ENCODE data around the gene TSHR. TPM values are rescaled to one million over a fixed set of nuclear protein-coding genes. Genes with fewer than 3 reads are reported as not detected.

Gene TSHR
- total and polyA plus RNA-seq, 11 donors: not detected

DNA sequence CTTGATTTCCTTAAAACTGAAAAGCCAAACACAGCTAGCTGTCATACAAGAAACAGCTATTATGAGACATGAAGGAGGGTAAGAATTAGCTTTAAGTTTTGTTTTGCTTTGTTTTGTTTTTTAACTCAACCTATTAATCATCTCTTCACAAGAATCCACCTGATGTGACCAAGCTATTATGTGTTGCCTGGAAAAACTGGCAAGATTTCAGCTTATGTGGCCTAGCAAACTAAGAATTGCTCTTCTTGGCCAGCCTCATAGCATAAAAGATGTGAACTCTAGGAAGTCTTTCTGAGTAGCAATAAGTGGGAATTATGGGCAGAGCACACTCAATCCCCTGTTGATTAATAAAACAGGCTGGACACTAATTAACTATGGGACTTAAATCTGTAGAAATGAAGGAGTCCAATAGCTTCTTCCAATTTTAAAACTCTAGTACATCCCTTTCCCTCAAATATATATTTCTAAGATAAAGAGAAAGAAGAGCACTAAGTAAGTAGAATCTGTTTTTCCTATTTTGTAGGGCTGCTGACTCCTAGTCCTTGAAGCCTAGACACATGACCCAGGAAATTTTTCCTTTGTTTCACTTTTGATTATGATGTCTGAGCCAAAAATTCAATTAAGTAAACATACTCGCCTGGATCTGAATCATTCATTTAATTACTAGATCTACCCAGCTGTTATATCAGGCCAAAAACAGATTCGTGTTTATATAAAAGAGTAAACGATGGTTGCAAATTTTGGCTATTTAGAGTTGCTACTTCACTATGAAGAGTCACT lies 189.6 kb downstream of the TSHR start:
- no peak overlapping the region for H3K4me3 ChIP-seq
- DNase-seq: no peak
- TF ChIP-seq, protein P1, sequence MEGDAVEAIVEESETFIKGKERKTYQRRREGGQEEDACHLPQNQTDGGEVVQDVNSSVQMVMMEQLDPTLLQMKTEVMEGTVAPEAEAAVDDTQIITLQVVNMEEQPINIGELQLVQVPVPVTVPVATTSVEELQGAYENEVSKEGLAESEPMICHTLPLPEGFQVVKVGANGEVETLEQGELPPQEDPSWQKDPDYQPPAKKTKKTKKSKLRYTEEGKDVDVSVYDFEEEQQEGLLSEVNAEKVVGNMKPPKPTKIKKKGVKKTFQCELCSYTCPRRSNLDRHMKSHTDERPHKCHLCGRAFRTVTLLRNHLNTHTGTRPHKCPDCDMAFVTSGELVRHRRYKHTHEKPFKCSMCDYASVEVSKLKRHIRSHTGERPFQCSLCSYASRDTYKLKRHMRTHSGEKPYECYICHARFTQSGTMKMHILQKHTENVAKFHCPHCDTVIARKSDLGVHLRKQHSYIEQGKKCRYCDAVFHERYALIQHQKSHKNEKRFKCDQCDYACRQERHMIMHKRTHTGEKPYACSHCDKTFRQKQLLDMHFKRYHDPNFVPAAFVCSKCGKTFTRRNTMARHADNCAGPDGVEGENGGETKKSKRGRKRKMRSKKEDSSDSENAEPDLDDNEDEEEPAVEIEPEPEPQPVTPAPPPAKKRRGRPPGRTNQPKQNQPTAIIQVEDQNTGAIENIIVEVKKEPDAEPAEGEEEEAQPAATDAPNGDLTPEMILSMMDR (IDR thresholded peaks at IDR 0.05): no peak
- TF ChIP-seq POLR2A (IDR thresholded peaks at IDR 0.05): no peak

DNA sequence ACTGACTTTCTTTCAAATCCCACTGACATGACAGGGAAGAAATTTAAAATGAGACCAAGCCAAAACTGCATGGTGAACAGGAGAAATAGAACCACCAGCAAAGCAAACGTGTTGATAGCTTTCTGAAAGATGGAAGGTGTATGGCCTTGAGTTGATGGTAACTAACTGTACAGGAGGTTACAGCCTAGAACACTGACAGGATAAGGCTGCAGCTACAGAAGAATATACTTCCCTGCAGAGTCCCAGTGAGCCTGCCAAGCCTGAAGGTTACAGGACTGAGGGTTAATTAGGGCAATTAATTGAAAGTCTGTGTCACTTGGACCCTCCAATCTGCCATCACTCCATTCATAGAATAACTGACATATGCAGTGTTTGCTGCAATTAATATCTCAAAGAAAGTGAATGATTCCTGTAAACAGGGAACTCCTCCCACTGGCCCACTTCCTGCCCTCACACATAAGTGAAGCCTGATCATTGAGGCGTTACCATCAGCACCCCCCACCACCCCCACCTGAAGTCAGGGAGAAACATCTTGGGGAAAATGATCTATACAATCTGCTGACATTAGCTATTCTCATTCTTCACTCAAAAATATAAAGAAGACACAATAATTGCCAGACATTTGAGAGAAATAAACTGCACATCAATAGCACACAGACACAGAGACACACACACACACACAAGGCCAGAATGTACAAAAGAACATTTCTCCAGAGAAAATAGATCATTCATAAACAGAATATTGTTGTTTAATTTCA lies 191.9 kb downstream of the TSHR start:
- no peak overlapping the region for H3K27ac ChIP-seq
- no peak for DNase-seq
- H3K4me3 ChIP-seq: no peak overlapping the region
- TF ChIP-seq POLR2A (IDR thresholded peaks at IDR 0.05): no peak
- TF ChIP-seq, protein P1 (IDR thresholded peaks at IDR 0.05): no peak
- intact Hi-C loops (cut with DNase I): loop anchor here in 1 of 10 donors (10.0 kb wide), 1 partner anchor 113 kb away; no protein-coding TSS in a partner anchor
- H3K9me3 ChIP-seq: no peaks in the 10 kb centered on the region
- WGBS, 4 donors: 41 to 49% (median 48%) methylated on average over 2 of the region's 2 CpGs
- peaks cover 0 to 4% (median 0%) of the 10 kb centered on the region in 12 donors for H3K4me1 ChIP-seq
- no peak for ATAC-seq
- no peaks in the 10 kb centered on the region for H3K36me3 ChIP-seq
- no peaks in the 10 kb centered on the region for H3K27me3 ChIP-seq

More for the DNA sequence above, 189.6 kb downstream of the TSHR start:
- H3K27ac ChIP-seq: no peak overlapping the region
- no peak for ATAC-seq
- no peaks in the 10 kb centered on the region for H3K36me3 ChIP-seq
- peaks cover 0 to 12% (median 0%) of the 10 kb centered on the region in 12 donors for H3K4me1 ChIP-seq
- 49 to 75% (median 63%) methylated on average over 3 of the region's 3 CpGs for WGBS, 4 donors
- intact Hi-C loops (cut with DNase I): loop anchor here in 1 of 10 donors (10.0 kb wide), 1 partner anchor 110 kb away; no protein-coding TSS in a partner anchor
- no peaks in the 10 kb centered on the region for H3K9me3 ChIP-seq
- no peaks in the 10 kb centered on the region for H3K27me3 ChIP-seq

DNA sequence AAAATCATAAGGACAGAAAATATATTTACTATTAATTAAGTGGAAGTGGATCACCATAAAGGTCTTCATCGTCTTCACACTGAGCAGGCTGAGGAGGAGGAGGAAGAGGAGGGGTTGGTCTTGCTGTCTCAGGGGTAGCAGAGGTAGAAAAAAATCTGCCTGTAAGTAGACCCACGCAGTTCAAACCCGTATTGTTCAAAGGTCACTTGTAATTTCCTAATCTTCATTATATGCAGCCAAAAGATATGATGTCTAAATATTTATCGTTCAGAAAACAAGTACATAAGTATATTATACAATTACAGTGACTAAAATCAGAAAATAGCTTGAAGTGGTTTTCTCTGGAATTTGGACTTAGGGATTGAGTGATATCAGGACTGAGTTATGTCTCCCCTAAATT lies 193.2 kb downstream of the TSHR start:
- 43 to 60% (median 50%) methylated on average over 4 of the region's 4 CpGs for WGBS, 4 donors
- TF ChIP-seq, protein P1 (IDR thresholded peaks at IDR 0.05): no peak
- no peak for TF ChIP-seq POLR2A (IDR thresholded peaks at IDR 0.05)
- DNase-seq: no peak
- no peaks in the 10 kb centered on the region for H3K36me3 ChIP-seq
- H3K9me3 ChIP-seq: no peaks in the 10 kb centered on the region
- H3K4me3 ChIP-seq: no peak overlapping the region
- no peak overlapping the region for H3K27ac ChIP-seq
- intact Hi-C loops (cut with DNase I): loop anchor here in 1 of 10 donors (10.0 kb wide), 1 partner anchor 114 kb away; no protein-coding TSS in a partner anchor
- peaks cover 0 to 4% (median 0%) of the 10 kb centered on the region in 12 donors for H3K4me1 ChIP-seq
- no peak for ATAC-seq
- H3K27me3 ChIP-seq: no peaks in the 10 kb centered on the region

DNA sequence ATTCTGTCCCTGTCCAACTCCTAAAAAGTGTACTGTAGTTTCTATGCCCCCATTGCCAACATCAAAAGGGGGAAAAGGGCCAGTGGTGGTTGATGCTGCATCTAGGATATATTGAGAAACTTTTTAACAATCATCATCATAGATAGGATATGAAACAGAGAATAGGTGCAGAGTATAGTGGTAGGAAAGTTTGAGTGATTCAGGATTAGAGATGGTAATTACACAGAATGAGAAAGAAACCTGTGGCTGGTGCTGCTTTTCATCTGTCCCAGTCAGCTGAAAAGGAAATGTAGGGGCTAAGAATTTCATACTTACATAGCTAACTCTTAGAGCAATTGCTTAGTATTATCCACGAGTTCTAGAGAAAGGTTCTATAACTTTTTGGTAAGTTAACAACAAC lies 197.8 kb downstream of the TSHR start:
- Histone ChIP-seq H3K4me1 (no peaks in the 10 kb centered on the region), H3K27ac (no peak overlapping the region), H3K27me3 (no peaks in the 10 kb centered on the region), H3K36me3 (no peaks in the 10 kb centered on the region), H3K9me3 (no peaks in the 10 kb centered on the region), H3K4me3 (no peak overlapping the region)
- intact Hi-C loops (cut with DNase I): no loop called here
- DNase-seq (no peak), ATAC-seq (no peak)
- no peak for TF ChIP-seq POLR2A (IDR thresholded peaks at IDR 0.05)
- TF ChIP-seq, protein P1 (IDR thresholded peaks at IDR 0.05): no peak
- 75 to 85% (median 78%) methylated on average over 1 of the region's 1 CpG for WGBS, 4 donors

Data from heart left ventricle (tissue), 16 donors.